Measurements from ENCODE around the gene UBQLN1. TPM values are rescaled to one million over a fixed set of nuclear protein-coding genes. Genes with fewer than 3 reads are reported as not detected.
"Not testable (repeated sequence)": the region's sequence is repeated elsewhere in the genome, so short reads cannot be mapped to it uniquely, and the experiment has no call there.

The UBQLN1 gene
- total and polyA plus RNA-seq, 7 donors = 89.3 to 237 (median 151) TPM

DNA sequence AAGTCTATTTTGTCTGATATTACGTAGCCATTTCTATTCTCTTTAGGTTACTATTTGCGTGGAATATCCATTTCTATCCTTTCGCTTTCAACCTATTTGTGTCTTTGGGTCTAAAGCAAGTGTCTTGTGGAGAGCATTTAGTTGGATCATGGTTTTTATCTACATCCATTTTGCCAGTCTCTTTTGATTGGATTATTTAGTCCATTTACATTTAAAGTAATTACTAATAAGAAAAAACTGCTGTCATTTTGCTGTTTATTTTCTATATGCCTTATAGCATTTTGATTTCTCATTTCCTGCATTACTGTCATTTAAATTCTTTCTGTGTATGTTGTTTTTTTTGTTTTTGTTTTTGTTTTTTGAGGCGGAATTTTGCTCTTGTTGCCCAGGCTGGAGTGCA, 26.0 kb upstream of the UBQLN1 start:
- Histone ChIP-seq H3K9me3 (peaks cover 13% of the 10 kb centered on the region), H3K36me3 (ENCODE audit: insufficient read depth in 1 of 2, low read depth in 1 of 2) (peaks cover 0 to 19% of the 10 kb centered on the region in 2 donors), H3K27ac (no peak overlapping the region), H3K27me3 (ENCODE audit: insufficient read depth in 3 of 3, low read length in 2 of 3) (no peaks in the 10 kb centered on the region), H3K4me1 (no peaks in the 10 kb centered on the region), H3K4me3 (no peak overlapping the region)
- TF ChIP-seq, protein P1, sequence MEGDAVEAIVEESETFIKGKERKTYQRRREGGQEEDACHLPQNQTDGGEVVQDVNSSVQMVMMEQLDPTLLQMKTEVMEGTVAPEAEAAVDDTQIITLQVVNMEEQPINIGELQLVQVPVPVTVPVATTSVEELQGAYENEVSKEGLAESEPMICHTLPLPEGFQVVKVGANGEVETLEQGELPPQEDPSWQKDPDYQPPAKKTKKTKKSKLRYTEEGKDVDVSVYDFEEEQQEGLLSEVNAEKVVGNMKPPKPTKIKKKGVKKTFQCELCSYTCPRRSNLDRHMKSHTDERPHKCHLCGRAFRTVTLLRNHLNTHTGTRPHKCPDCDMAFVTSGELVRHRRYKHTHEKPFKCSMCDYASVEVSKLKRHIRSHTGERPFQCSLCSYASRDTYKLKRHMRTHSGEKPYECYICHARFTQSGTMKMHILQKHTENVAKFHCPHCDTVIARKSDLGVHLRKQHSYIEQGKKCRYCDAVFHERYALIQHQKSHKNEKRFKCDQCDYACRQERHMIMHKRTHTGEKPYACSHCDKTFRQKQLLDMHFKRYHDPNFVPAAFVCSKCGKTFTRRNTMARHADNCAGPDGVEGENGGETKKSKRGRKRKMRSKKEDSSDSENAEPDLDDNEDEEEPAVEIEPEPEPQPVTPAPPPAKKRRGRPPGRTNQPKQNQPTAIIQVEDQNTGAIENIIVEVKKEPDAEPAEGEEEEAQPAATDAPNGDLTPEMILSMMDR (IDR thresholded peaks at IDR 0.05) = no peak
- intact Hi-C loops (cut with DNase I) = loop anchor here in 1 of 2 donors (10.0 kb wide), 1 partner anchor 61 kb away; no protein-coding TSS in a partner anchor
- DNase-seq (no peak), ATAC-seq (no peak)
- 96 to 98% (median 97%) methylated on average over 4 of the region's 4 CpGs for WGBS, 3 donors

DNA sequence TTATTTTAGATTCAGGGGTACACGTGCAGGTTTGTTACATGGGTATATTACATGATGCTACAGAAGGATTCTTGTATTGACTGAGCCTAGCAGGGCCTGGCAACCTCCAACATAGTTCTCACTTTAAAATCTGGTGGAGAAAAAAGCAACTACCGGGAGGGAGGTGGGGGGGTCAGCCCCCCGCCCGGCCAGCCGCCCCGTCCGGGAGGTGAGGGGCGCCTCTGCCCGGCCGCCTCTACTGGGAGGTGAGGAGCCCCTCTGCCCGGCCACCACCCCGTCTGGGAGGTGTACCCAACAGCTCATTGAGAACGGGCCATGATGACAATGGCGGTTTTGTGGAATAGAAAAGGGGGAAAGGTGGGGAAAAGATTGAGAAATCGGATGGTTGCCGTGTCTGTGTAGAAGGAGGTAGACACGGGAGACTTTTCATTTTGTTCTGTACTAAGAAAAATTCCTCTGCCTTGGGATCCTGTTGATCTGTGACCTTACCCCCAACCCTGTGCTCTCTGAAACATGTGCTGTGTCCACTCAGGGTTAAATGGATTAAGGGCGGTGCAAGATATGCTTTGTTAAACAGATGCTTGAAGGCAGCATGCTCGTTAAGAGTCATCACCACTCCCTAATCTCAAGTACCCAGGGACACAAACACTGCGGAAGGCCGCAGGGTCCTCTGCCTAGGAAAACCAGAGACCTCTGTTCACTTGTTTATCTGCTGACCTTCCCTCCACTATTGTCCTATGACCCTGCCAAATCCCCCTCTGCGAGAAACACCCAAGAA, 21.0 kb upstream of the UBQLN1 start:
- DNase-seq; ATAC-seq; H3K27me3 ChIP-seq (ENCODE audit: insufficient read depth in 3 of 3, low read length in 2 of 3); H3K4me3 ChIP-seq; H3K27ac ChIP-seq; H3K9me3 ChIP-seq; intact Hi-C loops (cut with DNase I); H3K4me1 ChIP-seq; H3K36me3 ChIP-seq (ENCODE audit: insufficient read depth in 1 of 2, low read depth in 1 of 2): not testable (repeated sequence)
- WGBS, 3 donors = 86 to 89% (median 89%) methylated on average over 8 to 15 of the region's 22 CpGs

DNA sequence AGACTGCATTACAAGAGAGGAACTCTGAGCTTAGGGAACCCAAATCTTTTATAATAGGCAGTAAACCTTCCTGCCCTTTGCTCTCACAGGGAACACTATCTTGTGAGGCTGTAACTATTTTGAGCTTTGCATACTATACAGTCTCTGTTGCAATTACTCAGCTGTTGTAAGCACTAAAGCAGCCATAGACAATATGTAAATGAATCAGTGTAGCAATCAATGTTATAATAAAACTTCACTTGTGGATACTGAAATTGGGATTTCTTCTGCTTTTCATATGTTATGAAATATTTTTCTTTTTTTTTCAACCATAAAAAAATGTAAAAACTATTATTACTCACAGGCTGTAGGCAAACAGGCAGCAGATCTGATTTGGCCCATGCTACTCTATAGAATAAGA, 16.7 kb upstream of the UBQLN1 start:
- no peak for DNase-seq
- TF ChIP-seq, protein P1 (IDR thresholded peaks at IDR 0.05) = no peak
- no peaks in the 10 kb centered on the region for H3K27me3 ChIP-seq (ENCODE audit: insufficient read depth in 3 of 3, low read length in 2 of 3)
- ATAC-seq = no peak
- no peak overlapping the region for H3K27ac ChIP-seq
- intact Hi-C loops (cut with DNase I) = no loop called here
- peaks cover 3% of the 10 kb centered on the region for H3K9me3 ChIP-seq
- H3K4me1 ChIP-seq = no peaks in the 10 kb centered on the region
- H3K4me3 ChIP-seq = no peak overlapping the region
- no peaks in the 10 kb centered on the region for H3K36me3 ChIP-seq (ENCODE audit: insufficient read depth in 1 of 2, low read depth in 1 of 2)

DNA sequence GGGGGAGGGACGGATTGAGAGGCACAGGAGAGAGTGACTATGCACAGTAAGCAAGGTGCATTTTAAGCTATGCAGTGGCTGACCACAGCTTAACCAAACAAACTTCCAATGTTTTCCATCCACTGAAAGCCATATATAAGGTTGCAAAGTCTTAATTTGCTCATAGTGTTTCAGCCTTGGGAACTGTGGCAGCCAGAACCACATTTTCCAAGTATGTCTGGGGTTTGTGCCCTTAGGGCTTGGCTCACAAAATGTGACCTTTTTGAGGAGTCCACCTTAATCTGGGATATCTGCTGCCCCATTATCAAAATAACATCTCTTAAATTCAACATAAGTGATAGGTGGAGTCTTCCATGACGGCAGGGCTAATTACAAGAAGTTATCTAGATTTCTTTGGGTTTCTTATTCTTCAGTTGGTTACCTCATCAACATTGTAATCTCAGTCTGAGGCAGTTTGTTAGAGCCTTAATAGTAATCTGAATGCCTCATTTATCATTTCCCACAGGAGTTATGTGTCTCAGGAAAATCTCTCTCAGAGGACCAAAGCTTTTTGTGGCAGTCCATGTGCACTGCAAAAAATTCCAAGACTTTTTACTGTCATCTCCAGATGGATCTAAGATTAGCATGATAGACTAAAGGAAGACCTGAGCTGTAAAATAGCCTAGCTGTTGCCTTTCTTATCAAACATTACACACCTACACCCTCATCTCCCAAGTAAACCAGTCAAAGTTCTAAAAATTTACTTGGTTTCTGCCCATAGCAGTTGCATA, 15.2 kb upstream of the UBQLN1 start:
- no peak for ATAC-seq
- DNase-seq = no peak
- WGBS, 3 donors = 77 to 82% (median 81%) methylated on average over 2 of the region's 2 CpGs
- H3K27ac ChIP-seq = no peak overlapping the region
- no peaks in the 10 kb centered on the region for H3K4me1 ChIP-seq
- no peak overlapping the region for H3K4me3 ChIP-seq
- H3K36me3 ChIP-seq (ENCODE audit: insufficient read depth in 1 of 2, low read depth in 1 of 2) = no peaks in the 10 kb centered on the region
- H3K9me3 ChIP-seq = peaks cover 3% of the 10 kb centered on the region
- intact Hi-C loops (cut with DNase I) = no loop called here
- H3K27me3 ChIP-seq (ENCODE audit: insufficient read depth in 3 of 3, low read length in 2 of 3) = no peaks in the 10 kb centered on the region
- TF ChIP-seq, protein P1 (IDR thresholded peaks at IDR 0.05) = no peak

DNA sequence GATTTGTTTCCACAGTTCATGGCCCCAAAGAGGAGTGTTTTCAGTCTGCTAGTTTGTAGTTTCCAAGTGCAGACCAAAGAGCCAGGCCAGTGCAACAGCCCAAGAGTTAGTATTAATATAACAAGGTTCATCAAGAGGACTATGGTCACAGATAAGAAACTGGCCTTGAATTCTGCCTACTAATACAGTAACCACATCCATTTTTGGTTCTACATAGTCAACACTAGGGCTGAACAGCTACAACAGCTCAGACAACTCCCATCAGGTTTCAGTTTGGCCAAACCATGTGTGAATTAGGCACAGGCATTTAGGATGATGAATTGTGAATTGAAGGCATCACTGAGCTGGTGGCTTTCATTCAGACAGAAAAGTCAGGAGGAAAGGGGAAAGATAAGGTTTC, 13.8 kb upstream of the UBQLN1 start:
- no peak overlapping the region for H3K4me3 ChIP-seq
- intact Hi-C loops (cut with DNase I) = no loop called here
- no peak for DNase-seq

More for the DNA sequence above, 13.8 kb upstream of the UBQLN1 start:
- H3K27ac ChIP-seq = no peak overlapping the region
- H3K27me3 ChIP-seq (ENCODE audit: insufficient read depth in 3 of 3, low read length in 2 of 3) = no peaks in the 10 kb centered on the region
- no peaks in the 10 kb centered on the region for H3K4me1 ChIP-seq
- no peak for ATAC-seq
- TF ChIP-seq, protein P1 (IDR thresholded peaks at IDR 0.05) = no peak
- peaks cover 4% of the 10 kb centered on the region for H3K9me3 ChIP-seq
- H3K36me3 ChIP-seq (ENCODE audit: insufficient read depth in 1 of 2, low read depth in 1 of 2) = no peaks in the 10 kb centered on the region
